B cell (primary cell): ENCODE measurements around the gene HOMEZ.

Experiments
- CTCF ChIP-seq: fragments of 200-600 bp; IDR thresholded peaks from one replicate; pipeline ENCODE4 v1.8.0; 2022; ENCODE audit warnings: antibody characterized with exemption, mild to moderate bottlenecking
- EZH2 ChIP-seq: IDR thresholded peaks from 2 replicates; pipeline ENCODE4 v1.6.1; 2012; ENCODE audit warnings: borderline replicate concordance, low read depth, mild to moderate bottlenecking, moderate library complexity, low read length; ENCODE audit not compliant: insufficient read depth, poor library complexity, severe bottlenecking

- TF ChIP-seq CTCF (no peak), EZH2 (no peak)
These were observed 49.7 kb upstream of the HOMEZ start for GRCh38 chr14:23335623-23336022.
